NCI-H1694 treated with DMSO at 0.1 percent for 48 hours (cell line): ENCODE measurements around the gene PRR14.
A peak's percentile ranks its signal among the peaks of the same experiment; 100 is the strongest.
"Not testable (repeated sequence)": the region's sequence is repeated elsewhere in the genome, so short reads cannot be mapped to it uniquely, and the experiment has no call there.

Experiments
- DNase-seq: peaks from one replicate; lab custom pipeline; 2025; lab: John Stamatoyannopoulos, UW

PRR14 gene

GRCh38 chr16:30692396-30693064 lies 41.8 kb downstream of the PRR14 start:
- DNase-seq = no peak

DNA sequence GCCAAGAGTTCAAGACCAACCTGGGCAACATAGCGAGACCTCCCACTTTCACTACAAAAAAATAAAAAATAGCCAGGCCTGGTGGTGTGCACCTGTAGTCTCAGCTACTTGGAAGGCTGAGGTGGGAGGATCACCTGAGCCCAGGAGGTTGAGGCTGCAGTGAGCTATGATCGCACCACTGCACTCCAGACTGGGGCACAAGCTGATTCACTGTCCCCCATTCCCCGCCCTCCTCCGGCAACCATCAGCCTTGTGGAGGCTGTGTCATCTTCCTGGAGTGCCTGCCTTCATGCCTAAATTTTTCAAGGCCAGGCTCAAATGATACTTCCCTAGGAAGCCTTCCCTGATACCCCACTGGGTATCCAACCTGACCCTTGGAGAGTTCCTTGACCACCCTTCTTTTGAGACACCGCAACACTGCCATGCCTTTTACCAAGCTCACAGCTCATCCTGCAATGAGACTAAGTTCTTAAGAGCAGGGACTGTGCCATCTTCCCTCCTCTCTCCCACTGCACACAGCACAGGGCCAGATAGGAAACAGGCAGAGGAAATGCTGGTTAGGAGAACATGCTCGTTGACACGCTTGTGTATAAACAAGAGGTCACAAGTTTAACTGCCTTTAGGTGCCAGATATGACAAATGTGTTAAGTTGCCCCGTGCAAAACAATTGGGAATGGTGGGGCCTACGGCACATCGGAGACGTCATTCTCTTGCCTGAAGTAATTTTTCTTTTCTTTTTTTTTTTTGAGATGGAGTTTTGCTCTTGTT lies 44.4 kb downstream of the PRR14 start:
- no peak for DNase-seq

DNA sequence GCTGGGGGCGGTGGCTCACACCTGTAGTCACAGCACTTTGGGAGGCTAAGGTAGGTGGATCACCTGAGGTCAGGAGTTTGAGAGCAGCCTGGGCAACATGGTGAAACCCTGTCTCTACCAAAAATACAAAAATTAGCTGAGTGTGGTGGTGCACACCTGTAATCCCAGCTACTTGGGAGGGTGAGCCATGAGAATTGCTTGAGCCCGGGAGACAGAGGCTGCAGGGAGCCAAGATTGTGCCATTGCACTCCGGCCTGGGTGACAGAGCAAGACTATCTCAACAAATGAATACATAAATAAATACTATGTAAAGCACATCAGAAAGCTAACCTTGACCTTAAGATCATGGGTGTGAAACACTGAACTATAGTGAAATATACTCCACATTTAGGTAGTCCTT lies 45.9 kb downstream of the PRR14 start:
- DNase-seq = not testable (repeated sequence)

DNA sequence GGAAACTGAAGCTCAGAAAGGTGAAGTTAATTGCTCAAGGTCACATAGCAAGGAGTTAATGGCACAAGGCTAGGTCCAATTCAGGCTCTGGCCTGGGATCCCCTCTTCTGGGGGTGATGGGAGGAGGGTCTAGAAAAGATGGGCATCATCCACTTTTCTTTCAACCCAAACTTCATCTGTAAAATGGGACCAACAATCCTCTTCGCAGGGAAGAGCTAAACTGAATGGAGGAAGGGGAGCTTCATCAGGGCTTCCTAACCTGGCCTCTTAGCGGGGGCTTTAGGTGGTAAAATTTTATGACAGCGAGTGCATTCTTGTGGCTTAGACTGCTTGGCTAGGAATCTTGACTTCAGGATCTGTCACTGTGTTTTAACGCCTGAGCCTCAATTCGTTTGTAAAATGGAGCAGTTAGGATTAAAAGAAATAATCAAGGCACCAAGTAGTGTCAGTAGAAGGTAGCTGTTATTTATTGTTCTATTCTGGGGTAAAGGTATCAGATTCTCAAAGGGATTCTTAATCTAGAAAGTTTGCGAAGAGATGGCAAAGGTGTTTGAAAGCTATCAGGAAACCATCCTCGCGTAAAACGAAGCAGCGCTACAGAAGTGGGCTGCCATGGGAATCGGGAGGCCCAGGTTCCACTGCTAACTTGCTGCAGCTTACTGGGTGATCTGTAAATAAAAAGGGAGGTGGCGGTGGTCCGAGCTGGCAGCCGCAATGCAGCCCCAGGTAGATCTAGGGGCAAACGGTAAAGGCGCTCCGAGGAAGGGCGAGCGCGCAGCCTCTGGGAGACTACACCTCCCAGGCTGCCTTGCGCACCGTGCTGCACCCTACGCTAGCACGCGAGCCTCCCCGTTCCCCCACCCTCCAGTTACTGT lies 46.7 kb downstream of the PRR14 start:
- DNase-seq = peak; percentile 89

- peak; percentile 73 for DNase-seq
Observed at GRCh38 chr16:30698139-30698815, 47.5 kb downstream of the PRR14 start.

- peak; percentile 44 for DNase-seq
Observed at GRCh38 chr16:30698816-30699614, 48.3 kb downstream of the PRR14 start, which contains the start of gene SRCAP. SRCAP (plus strand) TSS chr16:30699171; CDS start chr16:30700825, 1,654 bp downstream.

GRCh38 chr16:30699615-30700099 lies 48.9 kb downstream of the PRR14 start:
- DNase-seq = no peak

DNA sequence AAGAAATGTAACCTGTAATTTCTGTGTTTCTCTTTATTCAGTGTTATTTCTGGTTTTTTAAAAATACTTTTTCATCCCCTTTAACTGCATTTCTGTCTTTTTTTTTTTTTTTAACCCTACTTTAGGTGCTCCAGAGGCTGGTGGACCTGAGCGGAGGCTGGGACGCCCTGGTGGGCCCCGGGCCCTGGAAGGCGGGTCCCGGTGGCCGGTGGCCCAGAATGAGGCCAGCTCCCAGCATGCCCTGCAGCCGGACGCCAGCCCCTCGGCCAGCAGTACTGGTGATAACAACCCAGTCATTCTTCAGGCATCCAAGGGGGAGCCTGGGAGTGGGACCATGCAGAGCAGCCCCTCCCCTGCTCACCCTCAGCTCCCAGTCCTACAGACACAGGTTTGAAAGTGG lies 49.7 kb downstream of the PRR14 start:
- DNase-seq = no peak

- DNase-seq = no peak
Observed at GRCh38 chr16:30700971-30701370, 50.2 kb downstream of the PRR14 start.

- DNase-seq = not testable (repeated sequence)
Observed at GRCh38 chr16:30703071-30703470, 52.3 kb downstream of the PRR14 start.

DNA sequence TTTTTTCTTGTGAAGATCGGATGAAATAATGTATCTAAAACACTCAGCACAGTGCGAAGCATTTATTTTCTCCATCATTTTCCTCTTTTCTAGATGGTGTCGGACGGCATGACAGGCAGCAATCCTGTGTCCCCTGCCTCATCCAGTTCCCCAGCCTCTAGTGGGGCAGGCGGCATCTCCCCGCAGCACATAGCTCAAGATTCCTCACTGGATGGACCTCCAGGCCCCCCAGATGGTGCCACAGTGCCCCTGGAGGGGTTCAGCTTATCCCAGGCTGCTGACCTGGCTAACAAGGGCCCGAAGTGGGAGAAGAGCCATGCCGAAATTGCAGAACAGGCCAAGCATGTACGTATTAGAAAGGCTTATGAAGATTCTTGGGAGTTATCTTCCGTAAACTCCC lies 53.2 kb downstream of the PRR14 start:
- no peak for DNase-seq
